ENCODE data around the gene MATN1.

MATN1 gene

GRCh38 chr1:30754684-30755171 is 31.3 kb upstream of the MATN1 start:
- DNase-seq (ENCODE audit: low spot score), result peak; percentile 72
- TF ChIP-seq CTCF (IDR thresholded peaks at IDR 0.05; ENCODE audit: extremely low read depth, insufficient read depth, missing control alignments), result no peak
- in situ Hi-C loops (cut with MboI; ENCODE audit: low pct_unique_long_range_greater_than_20kb, low sequenced_read_pairs, unreplicated experiment), result no loop called here

GRCh38 chr1:30753660-30754123 is 30.3 kb upstream of the MATN1 start:
- TF ChIP-seq CTCF (IDR thresholded peaks at IDR 0.05; ENCODE audit: extremely low read depth, insufficient read depth, missing control alignments), result no peak
- in situ Hi-C loops (cut with MboI; ENCODE audit: low pct_unique_long_range_greater_than_20kb, low sequenced_read_pairs, unreplicated experiment), result no loop called here
- DNase-seq (ENCODE audit: low spot score), result no peak

- no peak for TF ChIP-seq CTCF (IDR thresholded peaks at IDR 0.05; ENCODE audit: extremely low read depth, insufficient read depth, missing control alignments)
- in situ Hi-C loops (cut with MboI; ENCODE audit: low pct_unique_long_range_greater_than_20kb, low sequenced_read_pairs, unreplicated experiment), result no loop called here
- no peak for DNase-seq (ENCODE audit: low spot score)
Observed at GRCh38 chr1:30753118-30753517, 29.7 kb upstream of the MATN1 start.

- in situ Hi-C loops (cut with MboI; ENCODE audit: low pct_unique_long_range_greater_than_20kb, low sequenced_read_pairs, unreplicated experiment), result no loop called here
- DNase-seq (ENCODE audit: low spot score), result no peak
- no peak for TF ChIP-seq CTCF (IDR thresholded peaks at IDR 0.05; ENCODE audit: extremely low read depth, insufficient read depth, missing control alignments)
Observed at GRCh38 chr1:30752651-30752908, 29.2 kb upstream of the MATN1 start.

- in situ Hi-C loops (cut with MboI; ENCODE audit: low pct_unique_long_range_greater_than_20kb, low sequenced_read_pairs, unreplicated experiment), result no loop called here
- no peak for DNase-seq (ENCODE audit: low spot score)
- no peak for TF ChIP-seq CTCF (IDR thresholded peaks at IDR 0.05; ENCODE audit: extremely low read depth, insufficient read depth, missing control alignments)
Observed at GRCh38 chr1:30751830-30752650, 28.7 kb upstream of the MATN1 start.

GRCh38 chr1:30750731-30751291 is 27.4 kb upstream of the MATN1 start:
- in situ Hi-C loops (cut with MboI; ENCODE audit: low pct_unique_long_range_greater_than_20kb, low sequenced_read_pairs, unreplicated experiment), result no loop called here
- TF ChIP-seq CTCF (IDR thresholded peaks at IDR 0.05; ENCODE audit: extremely low read depth, insufficient read depth, missing control alignments), result no peak
- DNase-seq (ENCODE audit: low spot score), result no peak

All from GM13977 (cell line).